Adrenal gland (tissue), 12 donors: ENCODE measurements around the gene CREBBP. TPM values are rescaled to one million over a fixed set of nuclear protein-coding genes. Genes with fewer than 3 reads are reported as not detected.
"Not testable (repeated sequence)": the region's sequence is repeated elsewhere in the genome, so short reads cannot be mapped to it uniquely, and the experiment has no call there.

Source experiments
- DNase-seq, 7 donors: peaks; one replicate each; pipeline ENCODE4 v3.0.0-alpha.2; 2019 to 2020
- H3K27ac ChIP-seq, 5 donors: fragments of 200-600 bp; sonication (generic) in 4 of 5; 1 replicate in 3 of 5; 2 replicates in 2 of 5; pipeline versions ENCODE4 v1.5.1 to v1.8.0; 2016 to 2020; ENCODE audit warnings: mild to moderate bottlenecking in 1 of 5
- H3K27me3 ChIP-seq: fragments of 200-600 bp; 2 replicates; pipeline ENCODE4 v1.8.0; 2021
- H3K36me3 ChIP-seq, 2 donors: fragments of 200-600 bp; replicated peaks in 1 of 2; 1 replicate in 1 of 2; 2 replicates in 1 of 2; pipeline versions ENCODE4 v1.5.1 to v1.8.0; 2018 to 2022
- H3K4me1 ChIP-seq, 2 donors: fragments of 200-600 bp; replicated peaks in 1 of 2; 1 replicate in 1 of 2; 2 replicates in 1 of 2; pipeline versions ENCODE4 v1.5.1 to v1.8.0; 2018 to 2021
- H3K4me3 ChIP-seq, 4 donors: fragments of 200-600 bp; sonication (generic) in 3 of 4; one replicate each; pipeline ENCODE4 v1.5.1; 2016 to 2018
- H3K9me3 ChIP-seq, 3 donors: fragments of 200-600 bp; sonication (generic) in 1 of 3; replicated peaks in 1 of 3; 1 replicate in 2 of 3; 2 replicates in 1 of 3; pipeline versions ENCODE4 v1.5.1 to v1.8.0; 2016 to 2021
- POLR2A ChIP-seq, 2 donors: fragments of 450-650 bp; IDR thresholded peaks; one replicate each; pipeline ENCODE4 v1.6.1; 2017; ENCODE audit warnings: antibody characterized with exemption in 2 of 2, mild to moderate bottlenecking in 2 of 2, moderate library complexity in 1 of 2
- WGBS, 4 donors: extraction: QIAGEN DNeasy Blood & Tissue Kit in 2 of 4; methylation state at CpG; one replicate each; pipeline versions ENCODE4 v1.1.5 to v1.1.7; 2013 to 2017; 5-methylcytosine and 5-hydroxymethylcytosine counted together
- intact Hi-C, 2 donors: fragments of 100-400 bp; cut with DNase I; formaldehyde crosslinking; loops; one replicate each; pipeline versions ENCODE4 v1.14.1 to v1.15.0; 2022 to 2023
- polyA plus RNA-seq, 3 donors: library from polyadenylated mRNA; stranded (reverse); fragments of 200-250 nt in 2 of 3; fragments of 350-450 nt in 1 of 3; fragmentation: Illumina TruSeq in 1 of 3; extraction: RNeasy Lipid Tissue Mini Kit (QIAGEN cat#74804) in 1 of 3; gene quantifications; one replicate each; pipeline ENCODE4 v1.2.3, GENCODE V29; 2013 to 2014
- total RNA-seq, 9 donors: library from RNA; depleted of rRNA in 4 of 9; stranded (reverse); fragments of >200 nt in 4 of 9; fragments of 120-200 nt in 1 of 9; fragmentation: NEBNext Ultra II Directional in 1 of 9; extraction: Animal tissue kit (Norgen Biotek cat#: 25700) in 1 of 9; gene quantifications; one replicate each; pipeline versions ENCODE4 v1.1.0 to v1.2.4, GENCODE V29; 2013 to 2023
- TF ChIP-seq, protein P1 (sequence below), 6 experiments: fragments of 450-650 bp in 4 of 6; fragments of 200-600 bp in 2 of 6; sonication (generic) in 1 of 6; IDR thresholded peaks; 1 replicate in 5 of 6; 2 replicates in 1 of 6; pipeline versions ENCODE4 v1.5.1 to v1.8.0; 2016 to 2021; ENCODE audit warnings: antibody characterized with exemption in 6 of 6, mild to moderate bottlenecking in 2 of 6, moderate library complexity in 1 of 6
- donor health status: healthy with polysubstance abuse.
- donor health status: Bipolar disorder and iron deficiency.
- donor health status: DM: yes; HTN: yes; CAD: no.
- donor health status: DM: no; HTN: no; CAD: no.
- donor health status: DM: no; HTN: no; CAD: no.
- donor health status: DM: yes; HTN: yes; CAD: no.

CREBBP gene
- total and polyA plus RNA-seq, 12 donors, result 13.7 to 67.7 (median 44.1) TPM

DNA sequence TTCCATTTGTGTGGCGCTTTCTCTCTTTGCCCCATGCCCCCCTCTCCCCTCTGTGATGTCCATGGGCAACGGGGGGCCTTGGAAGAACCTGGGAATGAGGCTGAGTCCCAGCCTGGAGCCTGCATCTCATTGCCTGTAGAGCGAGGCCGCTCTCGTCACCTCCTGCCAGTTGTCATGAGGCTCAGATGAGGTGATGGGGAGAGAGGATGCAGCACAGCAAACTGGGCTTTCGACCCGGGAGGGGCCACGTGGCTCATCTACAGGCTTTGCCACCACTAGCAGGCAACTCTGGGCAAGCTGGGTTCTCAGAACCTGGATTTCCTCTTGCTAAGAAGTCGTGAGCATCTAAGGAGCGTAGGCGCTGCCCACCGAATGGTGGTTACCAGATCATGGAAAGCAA, 31.9 kb upstream of the CREBBP start:
- Histone ChIP-seq H3K27me3 (no peaks in the 10 kb centered on the region), H3K4me3 (no peak overlapping the region), H3K27ac (no peak overlapping the region), H3K9me3 (no peaks in the 10 kb centered on the region), H3K4me1 (no peaks in the 10 kb centered on the region), H3K36me3 (no peaks in the 10 kb centered on the region)
- TF ChIP-seq, protein P1, sequence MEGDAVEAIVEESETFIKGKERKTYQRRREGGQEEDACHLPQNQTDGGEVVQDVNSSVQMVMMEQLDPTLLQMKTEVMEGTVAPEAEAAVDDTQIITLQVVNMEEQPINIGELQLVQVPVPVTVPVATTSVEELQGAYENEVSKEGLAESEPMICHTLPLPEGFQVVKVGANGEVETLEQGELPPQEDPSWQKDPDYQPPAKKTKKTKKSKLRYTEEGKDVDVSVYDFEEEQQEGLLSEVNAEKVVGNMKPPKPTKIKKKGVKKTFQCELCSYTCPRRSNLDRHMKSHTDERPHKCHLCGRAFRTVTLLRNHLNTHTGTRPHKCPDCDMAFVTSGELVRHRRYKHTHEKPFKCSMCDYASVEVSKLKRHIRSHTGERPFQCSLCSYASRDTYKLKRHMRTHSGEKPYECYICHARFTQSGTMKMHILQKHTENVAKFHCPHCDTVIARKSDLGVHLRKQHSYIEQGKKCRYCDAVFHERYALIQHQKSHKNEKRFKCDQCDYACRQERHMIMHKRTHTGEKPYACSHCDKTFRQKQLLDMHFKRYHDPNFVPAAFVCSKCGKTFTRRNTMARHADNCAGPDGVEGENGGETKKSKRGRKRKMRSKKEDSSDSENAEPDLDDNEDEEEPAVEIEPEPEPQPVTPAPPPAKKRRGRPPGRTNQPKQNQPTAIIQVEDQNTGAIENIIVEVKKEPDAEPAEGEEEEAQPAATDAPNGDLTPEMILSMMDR (IDR thresholded peaks at IDR 0.05), result no peak
- no peak for TF ChIP-seq POLR2A (IDR thresholded peaks at IDR 0.05)
- intact Hi-C loops, result no loop called here
- no peak for DNase-seq
- 84 to 92% (median 86%) methylated on average over 7 to 12 of the region's 12 CpGs for WGBS, 4 donors

DNA sequence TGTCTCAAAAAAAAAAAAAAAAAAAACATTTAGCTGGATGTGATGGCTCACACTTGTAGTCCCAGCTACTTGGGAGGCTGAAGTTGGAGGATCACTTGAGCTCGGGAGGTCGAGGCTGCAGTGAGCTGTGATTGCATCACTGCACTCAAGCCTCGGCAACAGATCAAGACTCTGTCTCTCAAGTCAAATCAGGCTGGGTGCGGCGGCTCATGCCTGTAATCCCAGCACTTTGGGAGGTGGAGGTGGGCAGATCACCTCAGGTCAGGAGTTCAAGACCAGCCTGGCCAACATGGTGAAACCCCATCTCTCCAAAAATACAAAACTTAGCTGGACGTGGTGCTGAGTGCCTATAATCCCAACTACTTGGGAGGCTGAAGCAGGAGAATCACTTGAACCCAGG, 31.2 kb upstream of the CREBBP start:
- 81 to 96% (median 86%) methylated on average over 6 of the region's 6 CpGs for WGBS, 4 donors
- DNase-seq, result not testable (repeated sequence)

DNA sequence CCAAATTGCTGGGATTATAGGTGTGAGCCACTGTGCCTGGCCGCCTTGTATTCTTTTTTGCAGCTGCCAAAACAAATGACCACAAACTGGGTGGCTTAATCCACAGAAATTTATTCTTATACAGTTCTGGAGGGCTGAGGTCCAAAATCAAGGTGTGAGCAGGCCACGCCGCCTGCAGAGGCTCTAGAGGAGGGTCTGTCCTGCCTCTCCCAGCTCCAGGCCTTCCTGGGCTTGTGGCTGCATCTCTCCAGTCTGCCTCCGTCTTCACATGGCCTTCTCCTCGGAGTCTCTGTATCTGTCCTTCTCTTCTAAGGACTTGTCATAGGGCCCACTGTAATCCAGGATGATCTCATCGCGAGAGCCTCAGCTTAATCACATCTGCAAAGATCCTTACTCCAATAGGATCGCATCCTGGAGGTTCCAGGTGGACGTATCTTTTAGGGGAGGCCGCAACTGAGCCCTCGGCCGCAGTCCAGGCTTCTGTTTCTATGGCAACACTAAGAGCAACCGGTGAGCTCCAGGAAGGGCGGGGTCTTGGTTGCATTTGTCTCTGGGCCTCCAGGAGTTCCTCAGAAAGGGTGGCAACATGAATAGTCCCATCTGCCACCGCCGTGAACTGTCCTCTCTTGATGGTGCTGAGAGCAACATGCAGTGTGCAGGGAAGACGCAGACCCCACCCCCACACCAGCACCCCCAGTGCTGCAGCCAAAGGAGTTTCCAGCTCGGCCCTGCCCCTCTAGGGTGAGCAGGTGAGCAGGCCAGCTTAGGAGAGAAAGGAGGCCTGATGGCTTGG, 29.5 kb upstream of the CREBBP start:
- no peak overlapping the region for H3K27ac ChIP-seq
- DNase-seq, result no peak
- 80 to 86% (median 82%) methylated on average over 11 to 18 of the region's 18 CpGs for WGBS, 4 donors

More for the DNA sequence above, 31.2 kb upstream of the CREBBP start:
- H3K4me1 ChIP-seq, H3K9me3 ChIP-seq, H3K4me3 ChIP-seq, intact Hi-C loops, H3K36me3 ChIP-seq, H3K27me3 ChIP-seq, H3K27ac ChIP-seq: not testable (repeated sequence)

DNA sequence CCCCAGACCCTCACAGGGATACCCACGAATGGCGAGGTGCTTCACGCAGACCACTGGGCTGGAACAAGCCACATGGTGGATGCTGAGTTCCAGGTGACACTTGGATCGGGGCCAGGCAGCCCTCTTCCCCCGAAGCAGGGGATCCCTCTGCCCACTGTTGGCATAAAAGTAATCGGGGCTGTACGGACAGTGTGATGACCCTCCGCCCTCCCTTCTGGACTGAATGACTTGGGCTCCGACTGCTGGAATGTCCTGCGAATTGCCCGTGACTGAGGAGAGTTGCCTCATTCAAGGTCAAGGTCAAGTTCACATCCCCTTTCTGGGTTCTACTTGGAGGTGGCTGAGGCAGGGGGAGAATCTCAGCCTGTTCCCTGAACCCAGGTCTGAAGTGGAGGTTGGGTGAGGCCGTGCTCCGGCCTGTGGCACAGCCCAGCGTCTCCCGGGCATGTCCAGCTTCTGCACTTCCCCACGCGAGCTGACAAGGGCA, 28.5 kb upstream of the CREBBP start:
- intact Hi-C loops, result no loop called here
- TF ChIP-seq, protein P1 (IDR thresholded peaks at IDR 0.05), result peak in 5 of 6 experiments; percentile 19 to 47 (median 38)
- TF ChIP-seq POLR2A (IDR thresholded peaks at IDR 0.05), result no peak
- 52 to 63% (median 60%) methylated on average over 6 to 17 of the region's 17 CpGs for WGBS, 4 donors
- Histone ChIP-seq H3K27ac (no peak overlapping the region), H3K9me3 (no peaks in the 10 kb centered on the region), H3K4me3 (no peak overlapping the region), H3K36me3 (no peaks in the 10 kb centered on the region), H3K4me1 (no peaks in the 10 kb centered on the region), H3K27me3 (no peaks in the 10 kb centered on the region)
- DNase-seq, result peak in 6 of 7 donors; percentile 25 to 58 (median 32)

More for the DNA sequence above, 29.5 kb upstream of the CREBBP start:
- Histone ChIP-seq H3K4me3 (no peak overlapping the region), H3K9me3 (no peaks in the 10 kb centered on the region), H3K36me3 (no peaks in the 10 kb centered on the region), H3K4me1 (no peaks in the 10 kb centered on the region), H3K27me3 (no peaks in the 10 kb centered on the region)
- no peak for TF ChIP-seq POLR2A (IDR thresholded peaks at IDR 0.05)
- TF ChIP-seq, protein P1 (IDR thresholded peaks at IDR 0.05), result no peak
- intact Hi-C loops, result no loop called here
